Sigmoid colon (tissue), 4 donors: ENCODE data around the gene SCEL.

Experiments
- EP300 ChIP-seq, 4 donors: sonication (generic); formaldehyde crosslinking; IDR thresholded peaks; one replicate each; pipeline ENCODE4 v1.6.1; 2017; ENCODE audit warnings: antibody characterized with exemption in 4 of 4
- POLR2AphosphoS5 ChIP-seq, 4 donors: sonication (generic); formaldehyde crosslinking; IDR thresholded peaks; one replicate each; pipeline ENCODE4 v1.6.1; 2017; ENCODE audit warnings: antibody characterized with exemption in 4 of 4
- TF ChIP-seq, protein P1 (sequence below), 4 experiments: fragments of 450-650 bp in 3 of 4; fragments of 200-600 bp in 1 of 4; IDR thresholded peaks; one replicate each; pipeline ENCODE4 v1.5.1; 2016 to 2019; ENCODE audit warnings: antibody characterized with exemption in 4 of 4, mild to moderate bottlenecking in 3 of 4, moderate library complexity in 2 of 4

DNA sequence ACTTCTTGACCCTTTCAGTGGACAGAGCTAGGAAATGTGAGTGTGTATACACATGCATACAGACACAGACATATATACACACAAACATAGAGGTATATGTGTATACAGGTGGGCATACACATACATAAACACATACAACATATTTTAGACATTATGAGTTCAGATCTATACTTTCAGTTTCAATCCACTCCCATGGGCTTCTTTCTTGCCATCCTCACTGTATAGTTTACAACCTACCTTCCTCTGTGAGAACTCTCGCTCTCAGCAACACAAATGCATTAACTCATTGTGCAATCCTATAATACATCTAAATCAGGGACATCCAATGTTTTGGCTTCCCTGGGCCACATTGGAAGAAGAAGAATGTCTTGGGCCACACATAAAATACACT lies 21.2 kb upstream of the SCEL start:
- TF ChIP-seq, protein P1, sequence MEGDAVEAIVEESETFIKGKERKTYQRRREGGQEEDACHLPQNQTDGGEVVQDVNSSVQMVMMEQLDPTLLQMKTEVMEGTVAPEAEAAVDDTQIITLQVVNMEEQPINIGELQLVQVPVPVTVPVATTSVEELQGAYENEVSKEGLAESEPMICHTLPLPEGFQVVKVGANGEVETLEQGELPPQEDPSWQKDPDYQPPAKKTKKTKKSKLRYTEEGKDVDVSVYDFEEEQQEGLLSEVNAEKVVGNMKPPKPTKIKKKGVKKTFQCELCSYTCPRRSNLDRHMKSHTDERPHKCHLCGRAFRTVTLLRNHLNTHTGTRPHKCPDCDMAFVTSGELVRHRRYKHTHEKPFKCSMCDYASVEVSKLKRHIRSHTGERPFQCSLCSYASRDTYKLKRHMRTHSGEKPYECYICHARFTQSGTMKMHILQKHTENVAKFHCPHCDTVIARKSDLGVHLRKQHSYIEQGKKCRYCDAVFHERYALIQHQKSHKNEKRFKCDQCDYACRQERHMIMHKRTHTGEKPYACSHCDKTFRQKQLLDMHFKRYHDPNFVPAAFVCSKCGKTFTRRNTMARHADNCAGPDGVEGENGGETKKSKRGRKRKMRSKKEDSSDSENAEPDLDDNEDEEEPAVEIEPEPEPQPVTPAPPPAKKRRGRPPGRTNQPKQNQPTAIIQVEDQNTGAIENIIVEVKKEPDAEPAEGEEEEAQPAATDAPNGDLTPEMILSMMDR (IDR thresholded peaks at IDR 0.05), result no peak
- no peak for TF ChIP-seq EP300 (IDR thresholded peaks at IDR 0.05)
- no peak for TF ChIP-seq POLR2AphosphoS5 (IDR thresholded peaks at IDR 0.05)
